Erythroblast (primary cell): ENCODE results near the gene CALCR.
A peak's percentile ranks its signal among the peaks of the same experiment; 100 is the strongest.

ENCODE experiments used
- DNase-seq, 2 experiments: peaks; one replicate each; lab custom pipeline; 2025; lab: John Stamatoyannopoulos, UW
- GATA1 ChIP-seq: IDR thresholded peaks from 2 replicates; pipeline ENCODE4 v1.6.1; 2011; ENCODE audit warnings: low read depth, mild to moderate bottlenecking, control low read depth, low read length, moderate library complexity
- POLR2A ChIP-seq: IDR thresholded peaks from 2 replicates; pipeline ENCODE4 v1.6.1; 2011; ENCODE audit warnings: mild to moderate bottlenecking, low read length

The CALCR gene

DNA sequence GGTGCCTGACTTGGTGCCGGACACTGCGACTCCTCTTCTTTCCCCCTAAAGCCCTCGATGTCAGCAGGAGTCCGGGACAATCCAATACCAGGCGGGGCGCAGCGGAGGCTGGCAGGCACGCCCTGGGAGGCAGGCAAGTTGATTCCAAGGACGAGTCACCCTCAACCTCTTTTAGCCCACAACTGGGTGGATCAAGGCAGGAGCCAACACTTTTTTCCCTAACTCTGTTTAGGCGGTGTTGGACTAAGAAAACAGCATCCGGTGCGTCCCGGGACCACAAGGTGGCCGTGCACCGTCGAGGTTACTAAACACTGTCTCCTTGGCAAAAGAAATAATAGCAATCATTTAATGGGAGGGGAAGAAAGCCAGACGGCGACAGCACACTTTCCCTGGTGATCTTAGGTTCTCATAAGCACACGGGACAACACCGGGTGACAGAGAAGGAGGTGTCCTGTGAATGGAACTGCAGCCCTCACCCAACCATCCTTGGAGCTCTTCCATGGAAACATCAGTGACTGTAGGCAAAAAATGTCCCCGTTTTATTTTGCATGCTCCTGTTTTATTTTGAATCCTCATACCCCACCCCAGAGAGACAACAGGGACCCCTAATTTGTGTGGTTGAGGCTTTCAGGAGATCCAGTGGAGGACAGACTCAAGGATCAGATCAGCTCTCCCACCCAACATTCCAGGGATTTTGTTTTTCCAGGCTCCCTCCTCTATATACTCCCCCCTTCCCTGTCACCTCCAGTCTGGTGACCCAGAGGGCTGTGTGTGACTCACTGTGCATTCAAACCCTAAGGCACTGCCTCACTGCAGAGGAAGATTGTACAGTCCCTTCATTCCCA lies 1.3 kb upstream of the CALCR start:
- TF ChIP-seq GATA1 (no peak), POLR2A (no peak)
- no peak for DNase-seq

DNA sequence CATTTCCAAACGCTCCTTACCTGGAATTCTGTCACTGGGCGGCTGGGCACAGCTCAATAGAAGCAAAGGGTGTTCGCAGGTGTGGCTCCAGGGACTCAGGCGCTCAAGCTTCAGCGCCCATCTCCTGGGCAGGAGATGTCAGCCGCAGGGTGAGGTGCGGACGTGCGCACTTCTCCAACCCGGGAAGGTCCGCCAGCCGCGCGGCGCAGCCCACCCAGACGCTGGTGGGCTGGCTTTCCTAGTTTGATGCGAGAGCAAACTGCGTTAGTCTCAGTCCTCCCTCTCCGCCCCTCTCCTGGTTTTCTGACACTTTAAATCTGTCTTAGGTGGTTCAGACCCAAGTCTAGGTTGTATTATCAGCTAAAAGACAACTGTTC lies 267 bp downstream of the CALCR start:
- DNase-seq, result no peak
- no peak for TF ChIP-seq POLR2A

DNA sequence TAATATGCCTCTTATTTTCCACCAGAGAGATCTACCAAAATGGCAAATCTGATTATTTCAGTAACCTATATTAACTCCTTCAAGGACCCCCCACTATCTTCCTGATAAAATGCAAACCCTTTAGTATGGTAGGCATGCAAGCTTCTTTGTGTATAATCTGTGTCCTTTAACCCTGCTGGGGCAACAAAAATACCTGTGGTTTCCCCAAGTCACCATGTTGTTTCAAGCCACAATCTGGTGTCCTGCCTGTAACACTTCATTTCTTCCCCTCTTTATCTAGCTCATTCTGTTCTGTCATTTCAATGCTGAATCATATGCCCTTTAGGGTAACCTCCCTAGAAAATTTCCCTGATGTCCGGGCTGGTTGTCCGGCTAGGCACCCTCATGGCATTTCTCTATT lies 5.3 kb downstream of the CALCR start:
- no peak for TF ChIP-seq GATA1
- TF ChIP-seq POLR2A, result no peak

DNA sequence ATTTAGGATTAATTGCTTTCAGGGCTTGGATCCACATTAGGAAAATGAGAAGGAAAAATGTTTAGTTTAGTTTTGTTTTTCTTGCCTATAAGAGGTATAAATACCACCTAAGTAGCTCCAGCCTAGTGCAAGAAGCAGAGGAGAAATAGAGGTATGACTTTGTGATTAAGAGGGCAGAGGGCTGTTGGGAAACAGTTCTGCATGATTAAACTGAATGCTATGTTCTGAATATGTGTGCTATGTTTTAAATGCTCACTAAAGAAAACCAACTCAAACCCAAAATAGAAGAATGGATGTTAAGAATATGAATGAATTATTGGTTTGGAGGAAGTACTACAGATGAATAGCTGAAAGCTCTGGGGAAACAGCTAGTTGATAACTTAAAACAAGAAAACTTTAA lies 7.6 kb downstream of the CALCR start:
- TF ChIP-seq GATA1 (no peak), POLR2A (no peak)
- DNase-seq, result no peak

More for the DNA sequence above, 5.3 kb downstream of the CALCR start:
- no peak for DNase-seq

DNA sequence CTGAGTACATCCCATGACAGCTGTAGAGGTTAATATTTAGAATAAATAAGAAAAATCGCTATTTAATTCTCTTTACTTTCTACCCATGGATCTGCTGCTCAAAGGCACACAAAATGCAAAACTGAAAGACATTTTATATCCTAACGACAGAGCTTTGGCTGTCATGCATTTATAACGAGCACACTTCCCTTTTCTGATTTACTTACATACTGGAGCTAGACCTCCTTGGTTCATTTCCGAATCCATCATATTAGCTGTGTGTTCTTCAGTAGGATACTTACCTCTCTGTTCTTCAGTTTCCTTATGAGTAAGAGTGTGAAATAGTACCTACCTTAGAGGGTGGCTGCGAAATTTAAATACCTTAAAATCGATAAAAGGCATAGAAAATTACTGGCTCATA lies 10.9 kb downstream of the CALCR start:
- DNase-seq, result no peak
- TF ChIP-seq POLR2A (no peak), GATA1 (no peak)

DNA sequence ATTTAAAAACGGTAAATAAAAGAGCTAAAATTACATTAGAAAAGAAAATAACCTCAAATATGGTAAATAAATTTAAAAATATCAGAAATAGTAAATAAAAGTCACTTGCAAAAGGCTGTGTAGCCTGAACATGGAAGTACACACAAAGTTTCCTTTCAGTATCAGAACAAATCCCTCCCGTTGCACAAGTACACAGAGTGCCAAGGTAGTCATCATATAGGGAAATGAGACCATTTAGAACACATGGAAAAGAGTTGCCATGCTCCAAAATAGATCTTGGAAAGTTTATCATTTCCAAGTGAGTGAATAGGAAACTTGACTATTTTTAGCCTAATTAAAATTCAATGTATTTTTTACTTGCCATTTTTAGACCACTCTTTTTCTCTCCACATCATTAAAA lies 11.6 kb downstream of the CALCR start:
- DNase-seq, result no peak
- TF ChIP-seq GATA1 (no peak), POLR2A (no peak)

DNA sequence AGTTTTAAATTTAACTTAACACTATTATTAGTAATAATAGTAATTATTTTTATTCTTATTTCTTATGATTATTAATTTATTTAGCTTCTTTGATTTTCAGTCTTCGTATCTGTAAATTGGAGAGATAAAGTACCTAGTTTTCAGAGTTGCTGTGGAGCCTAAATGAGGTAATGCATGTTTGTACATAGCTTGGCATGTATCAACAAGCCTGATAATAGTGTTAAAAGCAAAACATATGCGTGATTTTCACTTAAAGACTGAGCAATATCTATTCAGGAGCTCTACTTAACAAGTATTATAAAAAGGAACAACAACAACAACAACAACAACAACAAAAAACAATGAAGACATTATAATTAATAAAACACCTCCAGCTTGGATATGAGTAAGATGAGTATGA lies 12.4 kb downstream of the CALCR start:
- TF ChIP-seq GATA1, result no peak
- no peak for TF ChIP-seq POLR2A
- no peak for DNase-seq

DNA sequence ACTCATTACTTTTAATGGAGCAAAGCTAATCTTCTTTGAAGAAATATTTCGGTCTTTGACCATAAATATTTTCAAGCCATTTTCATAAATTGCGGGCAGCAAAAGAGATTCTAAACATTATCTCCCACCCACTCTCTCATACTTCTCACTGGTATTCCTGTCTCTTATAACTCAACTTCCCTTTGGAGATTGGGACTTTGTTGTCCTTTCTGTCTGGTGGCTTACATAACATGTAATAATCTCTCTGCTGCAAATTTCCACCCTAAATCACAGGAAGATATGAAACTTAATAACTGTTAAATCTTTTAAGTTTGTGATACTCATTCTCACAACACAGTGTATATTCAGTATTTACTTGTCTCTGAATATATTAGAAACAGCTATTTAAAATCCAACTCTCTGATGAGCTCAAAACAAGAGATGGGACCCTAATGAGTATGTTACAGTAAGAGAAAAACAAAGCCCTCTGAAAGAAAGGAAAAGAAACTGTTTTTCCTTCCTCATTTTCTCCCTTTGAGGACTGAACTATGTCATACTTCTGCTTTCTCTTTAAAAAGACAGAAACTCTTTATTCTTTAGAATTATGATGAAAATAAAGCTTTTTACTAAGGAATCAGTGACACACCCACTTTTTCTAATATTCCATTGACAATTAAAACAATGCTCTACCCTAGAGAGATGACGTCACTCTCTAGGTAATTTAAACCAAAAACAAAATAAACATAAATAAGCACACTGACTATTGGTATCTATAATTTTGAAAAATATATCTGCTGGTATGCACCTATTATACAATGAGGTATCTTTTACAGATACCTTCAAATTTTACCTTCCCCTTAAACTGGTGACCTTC lies 14.7 kb downstream of the CALCR start:
- TF ChIP-seq GATA1 (no peak), POLR2A (no peak)
- DNase-seq, result no peak

DNA sequence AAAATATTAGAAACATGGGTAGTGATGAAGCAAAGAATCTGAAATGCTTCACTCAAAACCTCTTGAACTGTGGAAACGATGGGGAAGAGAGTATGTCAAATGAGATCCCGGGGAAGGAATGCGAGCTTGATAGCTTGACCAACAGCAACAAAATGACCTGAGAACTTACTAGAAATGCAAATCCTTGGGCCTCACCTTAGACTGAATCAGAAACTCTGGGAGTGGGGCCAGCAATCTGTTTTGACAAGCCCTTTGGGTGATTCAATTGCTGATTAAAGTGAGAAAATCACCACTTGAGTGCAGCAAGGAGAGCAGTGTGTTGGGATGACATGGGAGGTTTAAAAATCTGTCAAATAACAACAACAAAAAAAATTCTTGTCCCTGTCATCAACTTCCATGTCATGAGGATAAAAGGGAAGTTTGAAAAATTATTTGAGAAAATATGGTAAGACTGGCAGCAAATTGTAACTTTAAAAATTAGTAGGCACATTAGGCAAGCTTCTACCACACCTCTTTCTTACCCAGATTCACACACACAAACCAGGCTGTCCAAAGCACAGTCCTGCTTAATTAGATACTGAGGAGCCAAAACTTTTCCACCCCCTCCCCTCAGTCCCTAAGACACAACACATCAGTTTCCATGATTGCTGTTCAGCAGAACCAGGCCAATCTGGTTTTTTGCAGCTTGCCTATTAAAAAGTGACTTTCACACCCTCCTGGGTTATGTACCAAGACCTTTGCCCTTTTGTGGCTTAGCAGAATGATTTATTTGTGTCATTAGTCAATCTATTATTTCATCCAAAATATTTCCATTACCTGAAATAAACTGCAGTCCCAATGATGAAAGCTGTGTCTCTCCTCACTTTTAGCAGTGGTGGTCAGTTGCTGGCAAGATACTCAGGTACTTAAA lies 15.6 kb downstream of the CALCR start:
- TF ChIP-seq GATA1, result no peak
- TF ChIP-seq POLR2A, result no peak
- DNase-seq, result no peak

DNA sequence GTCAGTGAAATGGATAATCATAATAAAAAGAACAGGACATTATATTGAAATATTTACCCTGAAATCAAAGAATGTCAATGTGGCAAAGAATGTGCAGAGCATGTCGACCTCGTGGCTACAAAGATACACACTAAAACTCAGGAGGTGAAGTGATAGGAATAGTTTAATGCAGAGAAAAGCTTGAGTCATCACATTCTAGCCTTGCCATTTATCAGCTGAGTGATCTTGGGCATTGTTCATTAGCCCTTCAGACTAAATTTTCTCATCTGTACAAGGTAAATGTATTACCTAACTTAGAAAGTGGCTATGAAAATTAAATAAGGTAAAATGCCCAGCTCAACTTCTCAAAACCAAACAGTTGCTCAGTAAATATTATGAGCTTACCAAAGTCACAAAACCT lies 22.6 kb downstream of the CALCR start:
- TF ChIP-seq POLR2A (no peak), GATA1 (no peak)
- no peak for DNase-seq

DNA sequence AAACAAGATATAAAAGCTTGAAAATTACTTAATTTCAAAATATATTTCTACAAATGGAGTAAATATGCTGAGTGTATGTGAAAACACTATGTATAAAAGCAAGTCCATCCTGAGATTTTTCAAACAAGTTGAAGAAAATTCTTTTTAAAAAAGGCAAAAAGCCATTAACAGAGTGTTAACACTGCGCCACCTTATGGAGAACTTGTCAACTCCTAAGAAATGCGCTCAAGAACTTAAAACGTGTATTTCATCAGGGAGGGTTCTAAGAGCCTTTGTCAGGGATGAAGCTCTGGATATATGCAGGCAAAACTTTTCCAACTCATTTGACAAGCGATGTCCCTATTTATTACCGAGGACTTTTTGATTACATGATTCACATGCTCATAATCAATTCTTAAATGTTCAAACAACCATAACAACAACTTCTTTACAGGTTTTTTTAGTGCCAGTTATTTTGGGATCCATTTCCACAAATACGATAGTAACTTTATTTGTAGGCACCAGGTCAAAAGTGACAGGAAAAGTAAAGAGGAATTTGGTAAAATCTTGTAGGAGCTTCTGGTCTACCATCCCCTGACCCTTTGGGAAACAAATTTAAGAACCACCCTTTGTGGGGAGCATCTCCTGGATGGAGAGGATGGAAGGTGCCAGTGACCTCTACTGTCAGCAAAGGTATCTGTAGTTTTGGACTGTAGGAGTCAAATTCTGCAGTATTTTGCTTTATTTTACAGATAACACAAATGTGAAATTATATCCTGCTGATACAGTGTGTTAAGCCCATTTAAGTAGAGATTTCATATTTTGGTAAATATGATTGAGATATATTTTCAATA lies 23.2 kb downstream of the CALCR start:
- no peak for TF ChIP-seq POLR2A
- no peak for TF ChIP-seq GATA1
- peak; percentile 31 to 49 for DNase-seq

DNA sequence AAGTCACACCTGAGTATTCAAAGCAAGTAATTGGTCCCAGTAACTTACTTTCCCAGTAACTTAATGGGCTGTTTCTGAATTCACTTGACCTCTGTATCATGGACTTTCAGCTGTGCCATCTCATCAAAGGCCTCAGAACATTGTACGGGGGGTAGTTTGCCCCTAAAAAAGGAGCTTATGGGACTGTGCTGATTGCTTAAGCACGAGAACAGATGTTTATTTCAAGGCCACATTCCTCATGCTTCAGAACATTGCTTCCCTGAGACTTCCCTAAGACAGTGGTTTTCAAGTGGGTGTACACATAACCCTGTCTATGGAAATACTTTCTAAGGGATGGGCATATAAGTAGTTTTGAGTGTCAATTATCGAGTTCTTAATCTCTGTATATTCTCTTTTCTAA lies 26.8 kb downstream of the CALCR start:
- no peak for DNase-seq
- TF ChIP-seq GATA1 (no peak), POLR2A (no peak)

DNA sequence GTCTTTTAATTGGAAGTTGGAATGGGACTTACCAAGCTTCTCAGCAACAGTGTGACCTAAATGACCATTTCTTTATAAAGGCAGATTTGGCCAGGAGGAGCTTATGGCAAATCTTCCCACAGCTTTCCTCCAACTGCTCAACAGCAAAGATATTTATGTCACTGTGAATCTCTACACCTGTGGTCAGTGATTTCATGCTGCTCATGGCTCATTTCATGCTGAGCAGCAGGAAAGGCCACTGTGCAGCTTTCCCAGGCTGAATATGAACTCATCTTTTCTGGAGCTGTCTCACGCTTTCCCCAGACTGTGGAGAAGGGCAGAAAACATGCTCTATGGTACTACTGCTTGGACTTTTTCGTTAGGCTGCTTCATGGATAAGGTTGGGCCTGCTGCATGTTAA lies 29.8 kb downstream of the CALCR start:
- DNase-seq, result no peak
- no peak for TF ChIP-seq POLR2A
- TF ChIP-seq GATA1, result no peak
